GM12878 (cell line): Measurements from ENCODE around the gene POLR2L. TPM values are rescaled to one million over a fixed set of nuclear protein-coding genes. Genes with fewer than 3 reads are reported as not detected.

ENCODE experiments used
- ATAC-seq: fragments of 200-7000 bp; cut with Tn5 transposase; 3 replicates; pipeline ENCODE4 v1.9.1; 2020; ENCODE audit warnings: mild to moderate bottlenecking, moderate library complexity
- BruUV-seq: library from RNA; stranded (reverse); fragments of 400-500 nt; replicated peaks from 2 replicates; lab custom pipeline; 2021; lab: Mats Ljungman, UMichigan
- CTCF ChIA-PET: fragments of 300-600 bp; sonication (Branson Sonifier 250); formaldehyde crosslinking; extraction: SDS; loops from one replicate; lab custom pipeline; 2021; ENCODE audit warnings: inconsistent platforms; lab: Yijun Ruan, JAX
- POLR2A ChIA-PET: fragments of 350-600 bp; formaldehyde crosslinking; extraction: SDS; loops from one replicate; lab custom pipeline; 2021; ENCODE audit warnings: inconsistent platforms; lab: Charles Lee
- RAD21 ChIA-PET: fragments of 300-600 bp; sonication (Branson Sonifier 250); formaldehyde crosslinking; loops from one replicate; lab custom pipeline; 2023; ENCODE audit warnings: antibody characterized with exemption; ENCODE audit not compliant: unreplicated experiment; lab: Charles Lee
- SMC1A ChIA-PET: fragments of 300-600 bp; sonication (Branson Sonifier 250); formaldehyde crosslinking; loops from one replicate; lab custom pipeline; 2023; ENCODE audit not compliant: unreplicated experiment, uncharacterized antibody; lab: Charles Lee
- DNase-seq: peaks from one replicate; pipeline ENCODE4 v3.0.0-alpha.2; 2011; ENCODE audit warnings: low read depth, low spot score
- FAIRE-seq: peaks from 3 replicates; lab custom pipeline; 2011; peaks lifted over from hg19 to GRCh38; lab: Jason Lieb, UNC
- H2AFZ ChIP-seq: 2 replicates; pipeline ENCODE4 v1.6.0; 2011; ENCODE audit warnings: low read depth, low read length, control low read depth; ENCODE audit not compliant: control insufficient read depth
- H3K27ac ChIP-seq: 2 replicates; pipeline ENCODE4 v1.5.1; 2011; ENCODE audit warnings: control low read depth; ENCODE audit not compliant: control insufficient read depth, insufficient read depth
- H3K27me3 ChIP-seq, 2 experiments: replicated peaks in 1 of 2; 2 replicates each; pipeline versions ENCODE4 v1.6.0 to v1.6.1; 2011; ENCODE audit warnings: low read length in 1 of 2; ENCODE audit not compliant: control insufficient read depth in 2 of 2, insufficient read depth in 2 of 2
- H3K36me3 ChIP-seq, 2 experiments: 2 replicates each; pipeline ENCODE4 v1.5.1; 2011; ENCODE audit warnings: low read length in 1 of 2; ENCODE audit not compliant: control insufficient read depth in 2 of 2, insufficient read depth in 2 of 2
- H3K4me1 ChIP-seq: 2 replicates; pipeline ENCODE4 v1.6.1; 2011; ENCODE audit warnings: mild to moderate bottlenecking, low read length, moderate library complexity, mixed read lengths; ENCODE audit not compliant: control insufficient read depth, insufficient read depth
- H3K4me2 ChIP-seq: 2 replicates; pipeline ENCODE4 v1.6.0; 2011; ENCODE audit warnings: control low read depth; ENCODE audit not compliant: control insufficient read depth, insufficient read depth
- H3K4me3 ChIP-seq: fragments of 200-600 bp; sonication (generic); 2 replicates; pipeline ENCODE4 v1.5.1; 2016
- H3K79me2 ChIP-seq: 2 replicates; pipeline ENCODE4 v1.6.0; 2011; ENCODE audit warnings: low read length; ENCODE audit not compliant: control insufficient read depth, insufficient read depth
- H3K9ac ChIP-seq: 2 replicates; pipeline ENCODE4 v1.8.0; 2011; ENCODE audit warnings: low read length, control low read depth, mixed read lengths; ENCODE audit not compliant: control insufficient read depth, insufficient read depth
- H3K9me3 ChIP-seq: replicated peaks from 3 replicates; pipeline ENCODE4 v1.5.1; 2011; ENCODE audit warnings: mild to moderate bottlenecking, low read length; ENCODE audit not compliant: control insufficient read depth, insufficient read depth
- H4K20me1 ChIP-seq: 2 replicates; pipeline ENCODE4 v1.6.0; 2011; ENCODE audit not compliant: control insufficient read depth, insufficient read depth
- ATF2 ChIP-seq: IDR thresholded peaks from 2 replicates; pipeline ENCODE4 v1.6.1; 2012; ENCODE audit warnings: low read length, inconsistent platforms
- ATF3 ChIP-seq: IDR thresholded peaks from 2 replicates; pipeline ENCODE4 v1.6.1; 2011; ENCODE audit warnings: low read depth, mild to moderate bottlenecking, low read length, moderate library complexity, borderline replicate concordance; ENCODE audit errors: extremely low read depth
- FOXK2 ChIP-seq: fragments of 450-650 bp; IDR thresholded peaks from 2 replicates; pipeline ENCODE4 v1.6.1; 2017; ENCODE audit warnings: mild to moderate bottlenecking, moderate library complexity
- FOXM1 ChIP-seq: IDR thresholded peaks from 2 replicates; pipeline ENCODE4 v1.6.1; 2012; ENCODE audit warnings: low read depth, mild to moderate bottlenecking, inconsistent platforms, low read length, moderate library complexity
- IKZF2 ChIP-seq, 2 experiments: fragments of 450-650 bp; IDR thresholded peaks; 2 replicates each; pipeline ENCODE4 v1.6.1; 2017; ENCODE audit warnings: mild to moderate bottlenecking in 2 of 2, moderate library complexity in 2 of 2
- MYB ChIP-seq: fragments of 150-350 bp; IDR thresholded peaks from 2 replicates; pipeline ENCODE4 v1.6.1; 2014; ENCODE audit warnings: mild to moderate bottlenecking, low read depth, low read length, borderline replicate concordance
- NFIC ChIP-seq: IDR thresholded peaks from 2 replicates; pipeline ENCODE4 v1.6.1; 2012; ENCODE audit warnings: low read depth, mild to moderate bottlenecking, inconsistent platforms, low read length, moderate library complexity
- NFYA ChIP-seq: IDR thresholded peaks from 2 replicates; pipeline ENCODE4 v1.6.1; 2011; ENCODE audit warnings: low read depth, mild to moderate bottlenecking, low read length, improper control_type of control experiment, borderline replicate concordance
- NR2F1 ChIP-seq: fragments of 450-650 bp; conservative IDR thresholded peaks from 2 replicates; pipeline ENCODE4 v1.6.1; 2017; ENCODE audit warnings: mild to moderate bottlenecking
- RBBP5 ChIP-seq: fragments of 200-600 bp; sonication (generic); conservative IDR thresholded peaks from 2 replicates; pipeline ENCODE4 v1.6.1; 2016
- WGBS: methylation state at CpG from one replicate; pipeline ENCODE4 v1.1.6; 2016; ENCODE audit warnings: low lambda C conversion rate; ENCODE audit not compliant: insufficient replicate concordance, insufficient coverage; ENCODE audit errors: missing lambda C conversion rate; 5-methylcytosine and 5-hydroxymethylcytosine counted together
- in situ Hi-C: fragments of 300-500 bp; cut with MboI; formaldehyde crosslinking; loops from 9 replicates; pipeline ENCODE4 v1.14.3; 2018; ENCODE audit warnings: mixed read lengths
- intact Hi-C: fragments of 100-400 bp; cut with micrococcal nuclease; formaldehyde crosslinking; loops from one replicate; pipeline ENCODE4 v1.14.2; 2022; ENCODE audit not compliant: unreplicated experiment
- polyA plus RNA-seq, 11 experiments: library from polyadenylated mRNA; depleted of rRNA in 4 of 11; unstranded in 6 of 11; stranded (reverse) in 5 of 11; fragments of >200 nt; fragmentation: Nextera tagmentation in 4 of 11; fragmentation: Illumina TruSeq in 1 of 11; extraction: Ambion mirVana in 4 of 11; extraction: Trizol in 1 of 11; gene quantifications; 1 replicate in 1 of 11; 2 replicates in 10 of 11; pipeline versions ENCODE4 v1.2.1 to v1.2.3, GENCODE V29; 2011 to 2016; ENCODE audit warnings: inconsistent platforms in 2 of 11, missing spikeins in 2 of 11, low read depth in 1 of 11
- total RNA-seq, 4 experiments: library from RNA; depleted of rRNA in 3 of 4; stranded (reverse); fragments of >200 nt in 3 of 4; fragmentation: Illumina TruSeq in 1 of 4; extraction: Trizol in 1 of 4; gene quantifications; 2 replicates each; pipeline versions ENCODE4 v1.2.1 to v1.2.3, GENCODE V29; 2013 to 2021

Gene POLR2L
- total and polyA plus RNA-seq, 10 of the 15 experiments (the other 5 are each of a cell fraction or from before 2014, with no cell fraction given) = 23.1 to 497 (median 125) TPM

- no peak for DNase-seq
- Histone ChIP-seq H3K9ac (no peak overlapping the region), H3K79me2 (no peaks in the 10 kb centered on the region), H3K9me3 (no peaks in the 10 kb centered on the region)
- ChIA-PET CTCF (no interaction called here), POLR2A (no interaction called here), RAD21 (no interaction called here)
- intact Hi-C loops = no loop called here
- no TSS peak for BruUV-seq
- ATAC-seq = no peak
- TF ChIP-seq FOXM1 (no peak), FOXK2 (no peak), NFIC (no peak), IKZF2 (IDR thresholded peaks at IDR 0.05) (no peak), ATF3 (no peak), ATF2 (no peak), NFYA (no peak), MYB (no peak), RBBP5 (no peak), NR2F1 (no peak)
- TF ChIP-seq, all 136 proteins: peak for 0
- in situ Hi-C loops = no loop called here
- Histone ChIP-seq H4K20me1 (no peaks in the 10 kb centered on the region), H3K4me1 (no peaks in the 10 kb centered on the region), H3K27me3 (no peaks in the 10 kb centered on the region), H2AFZ (no peak overlapping the region), H3K36me3 (peaks cover 0 to 6% of the 10 kb centered on the region in 2 experiments; a peak in 2 of 4 replicates), H3K4me2 (no peak overlapping the region), H3K4me3 (no peak overlapping the region), H3K27ac (no peak overlapping the region)
- 82% methylated on average over 14 of the region's 14 CpGs for WGBS
- no peak for FAIRE-seq
- SMC1A ChIA-PET = no interaction called here
These were observed 38.1 kb upstream of the POLR2L start for GRCh38 chr11:880447-880846.
